Naive thymus-derived CD8-positive, alpha-beta T cell (primary cell): Measurements from ENCODE around the gene ABHD2. TPM values are rescaled to one million over a fixed set of nuclear protein-coding genes. Genes with fewer than 3 reads are reported as not detected.
"Not testable (repeated sequence)": the region's sequence is repeated elsewhere in the genome, so short reads cannot be mapped to it uniquely, and the experiment has no call there.

Experiments
- ATAC-seq, 2 donors: fragments of 150-1000 bp; cut with Tn5 transposase in 1 of 2; sonication (Bioruptor Pico), chemical (Tn5 transposase) in 1 of 2; 1 replicate in 1 of 2; 2 replicates in 1 of 2; pipeline ENCODE4 v1.10.0; 2021; ENCODE audit warnings: mild to moderate bottlenecking in 2 of 2, moderate library complexity in 2 of 2
- POLR2A ChIA-PET: fragments of 350-600 bp; sonication (Branson Sonifier 250); formaldehyde crosslinking; loops from one replicate; lab custom pipeline; 2021; ENCODE audit warnings: antibody characterized with exemption; lab: Charles Lee
- DNase-seq, 10 donors: peaks; one replicate each; pipeline versions ENCODE4 v3.0.0 to v3.0.0-alpha.2; 2020 to 2022
- H3K27ac Mint-ChIP-seq, 10 donors: one replicate each; pipeline ENCODE4 v1.8.0; 2020 to 2022; ENCODE audit warnings: mild to moderate bottlenecking in 10 of 10, mixed read lengths in 10 of 10, moderate library complexity in 4 of 10, inconsistent platforms in 1 of 10
- H3K27me3 Mint-ChIP-seq, 5 donors: one replicate each; pipeline ENCODE4 v1.8.0; 2021 to 2022; ENCODE audit warnings: mixed read lengths in 5 of 5
- H3K36me3 Mint-ChIP-seq, 3 donors: one replicate each; pipeline ENCODE4 v1.8.0; 2020 to 2022; ENCODE audit warnings: mixed read lengths in 3 of 3, mild to moderate bottlenecking in 2 of 3, inconsistent platforms in 1 of 3
- H3K4me1 Mint-ChIP-seq, 4 donors: one replicate each; pipeline ENCODE4 v1.8.0; 2021 to 2022; ENCODE audit warnings: mixed read lengths in 4 of 4
- H3K4me3 Mint-ChIP-seq, 10 donors: one replicate each; pipeline ENCODE4 v1.8.0; 2020 to 2022; ENCODE audit warnings: mild to moderate bottlenecking in 10 of 10, mixed read lengths in 10 of 10, moderate library complexity in 6 of 10, inconsistent platforms in 1 of 10
- H3K9me3 Mint-ChIP-seq, 9 donors: one replicate each; pipeline ENCODE4 v1.8.0; 2020 to 2022; ENCODE audit warnings: mixed read lengths in 9 of 9, mild to moderate bottlenecking in 3 of 9, inconsistent platforms in 1 of 9, moderate library complexity in 1 of 9
- polyA plus RNA-seq, 3 donors: library from polyadenylated mRNA; unstranded; fragments of 300-500 nt; fragmentation: Illumina TruSeq; gene quantifications; one replicate each; pipeline ENCODE4 v1.2.3, GENCODE V29; 2021
- total RNA-seq, 8 experiments: library from RNA in 2 of 8; stranded (reverse) in 2 of 8; gene quantifications; one replicate each; pipeline ENCODE4 v1.2.3 and lab custom pipeline; 2021 to 2026

Gene ABHD2
- total and polyA plus RNA-seq, 5 experiments from 2014 or later, result 14.0 to 49.9 (median 17.1) TPM

DNA sequence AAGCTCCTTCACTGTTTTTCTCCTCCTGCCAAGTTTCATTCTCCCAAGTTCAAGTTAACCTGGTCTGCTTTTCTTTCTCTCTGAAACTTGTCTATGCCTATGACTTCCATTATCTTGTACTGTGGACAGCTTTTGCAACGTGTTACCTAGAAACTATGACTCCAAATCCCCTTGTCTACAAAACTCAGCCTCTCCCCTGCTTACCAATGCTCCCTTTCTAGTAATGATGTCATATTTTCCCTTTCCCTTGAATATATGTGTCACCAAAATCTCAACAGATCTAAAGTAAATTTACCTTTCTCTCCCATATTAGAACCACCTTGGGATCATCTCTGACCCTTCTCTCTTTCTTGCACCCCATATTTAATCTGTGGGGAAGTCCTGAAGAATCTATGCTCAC, 10.5 kb upstream of the ABHD2 start:
- Mint-ChIP-seq H3K36me3 (no peaks in the 10 kb centered on the region), H3K4me1 (peaks cover 0 to 3% (median 0%) of the 10 kb centered on the region in 4 donors), H3K4me3 (no peak overlapping the region), H3K27ac (no peak overlapping the region), H3K9me3 (no peaks in the 10 kb centered on the region), H3K27me3 (peaks cover 0 to 5% (median 0%) of the 10 kb centered on the region in 5 donors)
- DNase-seq, result no peak
- POLR2A ChIA-PET, result no interaction called here
- no peak for ATAC-seq

DNA sequence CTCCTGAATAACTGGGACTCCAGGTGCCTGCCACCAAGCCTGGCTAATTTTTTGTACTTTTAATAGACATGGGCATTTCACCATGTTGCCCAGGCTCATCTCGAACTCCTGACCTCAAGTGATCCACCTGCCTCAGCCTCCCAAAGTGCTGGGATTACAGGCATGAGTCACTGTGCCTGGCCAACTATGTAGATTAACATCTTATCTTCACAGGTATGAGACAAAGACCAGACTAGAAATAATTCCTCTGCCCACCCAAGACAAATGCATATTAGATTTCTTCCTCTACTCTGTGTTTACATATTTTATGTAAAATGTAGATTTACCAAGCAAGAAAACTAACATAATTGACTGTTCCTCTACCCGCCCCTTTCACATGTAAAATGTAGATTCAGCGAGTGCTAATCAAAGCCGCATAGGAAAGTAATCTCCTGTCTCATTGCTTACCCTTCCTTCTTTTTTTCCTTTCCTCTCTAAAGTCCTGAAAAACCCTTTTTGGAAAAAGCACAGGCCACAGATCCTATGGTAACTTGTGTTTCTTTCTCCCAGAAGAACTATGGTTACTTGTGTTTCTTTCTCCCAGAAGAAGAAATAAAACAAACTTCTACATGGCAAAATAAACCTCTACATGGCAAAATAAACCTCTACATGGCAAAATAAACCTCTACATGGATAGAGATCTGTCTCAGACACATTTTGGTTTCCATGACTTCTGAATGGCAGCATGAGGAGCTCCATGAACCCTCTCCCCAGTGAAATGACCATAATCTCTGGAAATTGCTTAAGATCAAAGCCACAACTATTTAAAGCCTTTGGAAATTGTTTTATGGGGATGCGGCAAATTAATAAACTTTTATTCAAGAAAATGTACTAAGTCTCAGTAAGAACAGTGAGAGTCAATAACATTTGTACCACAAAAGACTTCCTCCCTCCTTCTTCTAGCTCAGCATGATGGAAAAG, 9.1 kb upstream of the ABHD2 start:
- peaks cover 0 to 5% (median 0%) of the 10 kb centered on the region in 5 donors for H3K27me3 Mint-ChIP-seq
- H3K36me3 Mint-ChIP-seq, result no peaks in the 10 kb centered on the region

GRCh38 chr15:89081878-89082277, 6.4 kb upstream of the ABHD2 start:
- peaks cover 0 to 4% (median 0%) of the 10 kb centered on the region in 5 donors for H3K27me3 Mint-ChIP-seq
- no peaks in the 10 kb centered on the region for H3K9me3 Mint-ChIP-seq
- H3K27ac Mint-ChIP-seq, result no peak overlapping the region
- ATAC-seq (no peak), DNase-seq (no peak)
- POLR2A ChIA-PET, result no interaction called here
- H3K36me3 Mint-ChIP-seq, result no peaks in the 10 kb centered on the region
- H3K4me1 Mint-ChIP-seq, result no peaks in the 10 kb centered on the region
- H3K4me3 Mint-ChIP-seq, result no peak overlapping the region

More for the DNA sequence above, 9.1 kb upstream of the ABHD2 start:
- DNase-seq (no peak), ATAC-seq (no peak)
- POLR2A ChIA-PET, result no interaction called here
- H3K9me3 Mint-ChIP-seq, result no peaks in the 10 kb centered on the region
- H3K4me1 Mint-ChIP-seq, result peaks cover 0 to 3% (median 0%) of the 10 kb centered on the region in 4 donors
- H3K27ac Mint-ChIP-seq, result no peak overlapping the region
- no peak overlapping the region for H3K4me3 Mint-ChIP-seq

DNA sequence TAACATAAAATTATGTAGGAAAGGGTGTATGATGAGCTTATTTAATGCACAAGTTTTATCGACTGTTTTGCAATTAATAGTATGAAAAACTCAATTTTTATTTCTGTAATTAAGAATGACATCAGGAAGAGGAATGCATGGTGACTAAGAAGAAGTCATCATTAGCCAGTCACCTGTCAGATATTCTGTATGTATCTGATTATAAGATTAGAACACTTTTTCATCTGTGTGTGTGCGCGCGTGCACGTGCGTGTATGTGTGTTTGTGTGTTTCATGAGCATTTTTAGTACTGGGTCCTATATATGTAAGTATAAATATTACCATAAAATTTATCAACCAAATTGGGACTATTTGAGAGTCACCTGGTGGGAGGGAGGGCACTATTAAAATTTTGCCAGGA, 5.0 kb upstream of the ABHD2 start:
- H3K9me3 Mint-ChIP-seq, result no peaks in the 10 kb centered on the region
- POLR2A ChIA-PET, result interaction anchor here (0.6 to 0.7 kb wide), 2 partner anchors 9 to 26 kb away, joined by 3 to 4 read pairs; no protein-coding TSS in a partner anchor
- no peak overlapping the region for H3K27ac Mint-ChIP-seq
- peaks cover 0 to 4% (median 0%) of the 10 kb centered on the region in 5 donors for H3K27me3 Mint-ChIP-seq
- no peaks in the 10 kb centered on the region for H3K36me3 Mint-ChIP-seq
- H3K4me1 Mint-ChIP-seq, result no peaks in the 10 kb centered on the region
- DNase-seq, result no peak
- no peak overlapping the region for H3K4me3 Mint-ChIP-seq
- ATAC-seq, result no peak

DNA sequence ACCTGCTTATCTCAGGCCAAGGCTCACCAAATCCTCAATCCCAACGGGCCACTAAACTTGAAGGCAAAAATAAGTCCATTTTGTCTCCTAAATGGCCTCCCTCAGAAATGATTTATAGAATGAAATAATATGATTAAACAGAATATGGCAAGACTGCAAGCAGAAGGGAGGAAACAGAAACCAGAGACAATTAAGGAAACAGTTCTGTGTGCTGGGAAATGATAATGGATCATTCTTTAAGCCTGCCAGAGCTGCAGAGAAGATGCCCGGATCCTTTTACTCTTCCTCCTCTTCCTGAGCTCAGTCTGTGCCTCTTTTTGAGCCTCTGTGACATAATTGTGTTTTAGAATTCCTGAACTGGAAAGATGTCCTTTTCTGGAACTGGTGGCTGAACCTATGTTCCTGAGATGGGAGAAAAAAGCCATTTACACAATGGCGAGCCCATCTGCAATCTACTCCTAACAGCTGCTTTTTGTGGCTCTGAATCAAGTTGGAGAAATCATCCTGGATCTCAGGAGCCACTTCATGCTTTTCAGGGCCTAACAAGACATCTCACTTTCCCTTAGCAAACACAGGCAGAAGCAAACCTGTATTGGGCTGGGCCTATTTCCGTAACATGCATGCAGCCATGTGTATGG, 2.8 kb upstream of the ABHD2 start:
- Mint-ChIP-seq H3K4me1 (peaks cover 12 to 16% (median 14%) of the 10 kb centered on the region in 4 donors), H3K27ac (peak overlapping the region in 3 of 10 donors; percentile 7 to 17 (median 8)), H3K4me3 (no peak overlapping the region), H3K36me3 (no peaks in the 10 kb centered on the region), H3K9me3 (no peaks in the 10 kb centered on the region), H3K27me3 (peaks cover 0 to 2% (median 0%) of the 10 kb centered on the region in 5 donors)
- DNase-seq, result no peak
- POLR2A ChIA-PET, result no interaction called here
- no peak for ATAC-seq

GRCh38 chr15:89085933-89086332, 2.3 kb upstream of the ABHD2 start:
- H3K4me1 Mint-ChIP-seq, result peaks cover 16 to 21% (median 19%) of the 10 kb centered on the region in 4 donors
- H3K36me3 Mint-ChIP-seq, DNase-seq, H3K27ac Mint-ChIP-seq, POLR2A ChIA-PET, ATAC-seq, H3K4me3 Mint-ChIP-seq, H3K27me3 Mint-ChIP-seq, H3K9me3 Mint-ChIP-seq: not testable (repeated sequence)

DNA sequence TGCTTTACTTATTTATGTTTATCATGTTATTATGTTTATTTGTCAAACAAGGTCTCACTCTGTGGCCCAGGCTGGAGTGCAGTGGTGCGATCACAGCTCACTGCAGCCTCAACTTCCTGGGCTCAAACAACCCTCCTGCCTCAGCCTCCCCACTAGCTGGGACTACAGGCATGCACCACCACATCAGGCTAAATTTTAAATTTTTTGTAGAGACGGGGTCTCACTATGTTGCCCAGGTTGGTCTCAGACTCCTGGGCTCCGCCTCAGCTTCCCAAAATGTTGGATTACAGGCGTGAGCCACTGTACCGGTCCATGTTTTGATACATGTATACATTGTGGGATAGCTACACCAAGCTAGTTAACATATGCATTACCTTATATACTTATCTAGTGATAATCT, 1.9 kb upstream of the ABHD2 start:
- DNase-seq, H3K36me3 Mint-ChIP-seq, POLR2A ChIA-PET, H3K9me3 Mint-ChIP-seq, ATAC-seq, H3K27me3 Mint-ChIP-seq: not testable (repeated sequence)
- Mint-ChIP-seq H3K4me3 (peak overlapping the region in 2 of 10 donors; percentile 36 to 44), H3K4me1 (peaks cover 20 to 26% (median 23%) of the 10 kb centered on the region in 4 donors), H3K27ac (peak overlapping the region in 3 of 10 donors; percentile 10 to 53 (median 38))

GRCh38 chr15:89087161-89087829, 961 bp upstream of the ABHD2 start:
- peaks cover 25 to 34% (median 31%) of the 10 kb centered on the region in 4 donors for H3K4me1 Mint-ChIP-seq
- H3K27ac Mint-ChIP-seq, result peak overlapping the region in 1 of 10 donors; percentile 38
- no peaks in the 10 kb centered on the region for H3K27me3 Mint-ChIP-seq
- POLR2A ChIA-PET, result interaction anchor here (0.9 to 3.4 kb wide), 7 partner anchors 10 to 182 kb away, joined by 3 to 17 read pairs (median 3); no protein-coding TSS in a partner anchor
- H3K4me3 Mint-ChIP-seq, result peak overlapping the region in 2 of 10 donors; percentile 44 to 52
- H3K36me3 Mint-ChIP-seq, result no peaks in the 10 kb centered on the region
- DNase-seq (peak in 1 of 10 donors; percentile 1), ATAC-seq (no peak)
- H3K9me3 Mint-ChIP-seq, result no peaks in the 10 kb centered on the region

GRCh38 chr15:89088605-89089315, 504 bp downstream of the ABHD2 start:
- DNase-seq (peak in 3 of 10 donors; percentile 1 to 4 (median 2)), ATAC-seq (no peak)
- H3K4me1 Mint-ChIP-seq, result peaks cover 28 to 45% (median 36%) of the 10 kb centered on the region in 4 donors
- peaks cover 0 to 5% (median 5%) of the 10 kb centered on the region in 3 donors for H3K36me3 Mint-ChIP-seq
- peak overlapping the region in 2 of 10 donors; percentile 81 to 92 for H3K4me3 Mint-ChIP-seq
- no peaks in the 10 kb centered on the region for H3K27me3 Mint-ChIP-seq
- peak overlapping the region in 8 of 10 donors; percentile 78 to 98 (median 95) for H3K27ac Mint-ChIP-seq
- H3K9me3 Mint-ChIP-seq, result no peaks in the 10 kb centered on the region
- POLR2A ChIA-PET, result interaction anchor here (0.8 to 3.4 kb wide), 11 partner anchors 9 to 184 kb away, joined by 3 to 17 read pairs (median 5); no protein-coding TSS in a partner anchor

- H3K4me1 Mint-ChIP-seq, result peaks cover 28 to 50% (median 40%) of the 10 kb centered on the region in 4 donors
- DNase-seq (peak in 1 of 10 donors; percentile 2), ATAC-seq (no peak)
- peaks cover 0 to 12% (median 6%) of the 10 kb centered on the region in 3 donors for H3K36me3 Mint-ChIP-seq
- peak overlapping the region in 2 of 10 donors; percentile 81 to 92 for H3K4me3 Mint-ChIP-seq
- POLR2A ChIA-PET, result interaction anchor here (1.5 to 3.4 kb wide), 3 partner anchors 8 to 40 kb away, joined by 5 to 17 read pairs (median 5); no protein-coding TSS in a partner anchor
- no peaks in the 10 kb centered on the region for H3K9me3 Mint-ChIP-seq
- no peaks in the 10 kb centered on the region for H3K27me3 Mint-ChIP-seq
- H3K27ac Mint-ChIP-seq, result peak overlapping the region in 9 of 10 donors; percentile 84 to 98 (median 93)
These were observed 1.3 kb downstream of the ABHD2 start for GRCh38 chr15:89089316-89090230.
